ENCODE data around the gene NPL. TPM values are rescaled to one million over a fixed set of nuclear protein-coding genes. Genes with fewer than 3 reads are reported as not detected.

Gene NPL
- total and polyA plus RNA-seq, 2 of the 13 experiments (the other 11 are each of a cell fraction or from before 2014, with no cell fraction given), result 0.03 to 0.04 TPM

- H3K4me1 ChIP-seq (ENCODE audit: insufficient read depth, low read length), result no peaks in the 10 kb centered on the region
- CTCF ChIA-PET (ENCODE audit: low intra/inter-chr PET ratio, low total read pairs), result no interaction called here
- POLR2A ChIA-PET, result no interaction called here
- no peak for ATAC-seq
- no peaks in the 10 kb centered on the region for H3K79me2 ChIP-seq (ENCODE audit: insufficient read depth, low read length)
- no peak for DNase-seq (ENCODE audit: low spot score)
- TF ChIP-seq ZNF207 (IDR thresholded peaks at IDR 0.05; ENCODE audit: borderline replicate concordance), result no peak
- TF ChIP-seq ASH2L (IDR thresholded peaks at IDR 0.05; ENCODE audit: insufficient read length, low read depth, low read length), result no peak
- TF ChIP-seq ZNF549 (CRISPR knock-in tag; IDR thresholded peaks at IDR 0.05), result no peak
- TF ChIP-seq MAFK (conservative IDR thresholded peaks at IDR 0.05 in 1 of 2, IDR thresholded peaks at IDR 0.05 in 1 of 2; ENCODE audit: low read length in 2 of 2), result no peak
- no TSS peak for BruUV-seq (replicated peaks)
- intact Hi-C loops (cut with micrococcal nuclease; ENCODE audit: unreplicated experiment) (no loop called here), in situ Hi-C loops (cut with HindIII; ENCODE audit: extremely low pct_ligation_motif_present, low pct_unique_long_range_greater_than_20kb) (no loop called here)
- H3K36me3 ChIP-seq (replicated peaks in 1 of 2; ENCODE audit: control insufficient read depth in 1 of 2, insufficient read depth in 2 of 2, low read length in 2 of 2), result no peaks in the 10 kb centered on the region
- FAIRE-seq, result no peak
- no peaks in the 10 kb centered on the region for H4K20me1 ChIP-seq (ENCODE audit: insufficient read depth, low read length)
- H3K9me3 ChIP-seq (ENCODE audit: low read length), result peaks cover 12% of the 10 kb centered on the region
- no peak overlapping the region for H3K9ac ChIP-seq (ENCODE audit: insufficient read depth, low read depth, low read length)
- no peak overlapping the region for H3K4me3 ChIP-seq (replicated peaks in 1 of 3; ENCODE audit: insufficient read depth in 1 of 3, low read depth in 2 of 3, low read length in 3 of 3)
- H3K4me2 ChIP-seq (ENCODE audit: low read depth, low read length), result no peak overlapping the region
- WGBS (ENCODE audit: low lambda C conversion rate), result 0% methylated on average over 3 of the region's 3 CpGs
- H2AFZ ChIP-seq (ENCODE audit: low read length), result no peak overlapping the region
- no peak overlapping the region for H3K27ac ChIP-seq (ENCODE audit: extremely low read length, insufficient read depth, low read length)
- H3K27me3 ChIP-seq (ENCODE audit: control insufficient read depth in 1 of 2, insufficient read depth in 2 of 2, low read length in 2 of 2), result peaks cover 0 to 5% of the 10 kb centered on the region in 2 experiments; a peak in 2 of 5 replicates
These were observed 24.2 kb upstream of the NPL start for GRCh38 chr1:182765391-182765790.

- ATAC-seq (no peak), DNase-seq (ENCODE audit: low spot score) (no peak), FAIRE-seq (no peak)
- intact Hi-C loops (cut with micrococcal nuclease; ENCODE audit: unreplicated experiment), result no loop called here
- in situ Hi-C loops (cut with HindIII; ENCODE audit: extremely low pct_ligation_motif_present, low pct_unique_long_range_greater_than_20kb), result no loop called here
- Histone ChIP-seq H3K9me3 (ENCODE audit: low read length) (peaks cover 10% of the 10 kb centered on the region), H4K20me1 (ENCODE audit: insufficient read depth, low read length) (no peaks in the 10 kb centered on the region), H3K4me3 (replicated peaks in 1 of 3; ENCODE audit: insufficient read depth in 1 of 3, low read depth in 2 of 3, low read length in 3 of 3) (no peak overlapping the region), H3K79me2 (ENCODE audit: insufficient read depth, low read length) (no peaks in the 10 kb centered on the region), H3K36me3 (replicated peaks in 1 of 2; ENCODE audit: control insufficient read depth in 1 of 2, insufficient read depth in 2 of 2, low read length in 2 of 2) (no peaks in the 10 kb centered on the region), H2AFZ (ENCODE audit: low read length) (no peak overlapping the region), H3K4me2 (ENCODE audit: low read depth, low read length) (no peak overlapping the region), H3K27ac (ENCODE audit: extremely low read length, insufficient read depth, low read length) (no peak overlapping the region), H3K27me3 (ENCODE audit: control insufficient read depth in 1 of 2, insufficient read depth in 2 of 2, low read length in 2 of 2) (peaks cover 0 to 6% of the 10 kb centered on the region in 2 experiments; a peak in 2 of 5 replicates), H3K4me1 (ENCODE audit: insufficient read depth, low read length) (no peaks in the 10 kb centered on the region), H3K9ac (ENCODE audit: insufficient read depth, low read depth, low read length) (no peak overlapping the region)
- 6% methylated on average over 2 of the region's 2 CpGs for WGBS (ENCODE audit: low lambda C conversion rate)
- POLR2A ChIA-PET, result no interaction called here
- BruUV-seq (replicated peaks), result no TSS peak
- CTCF ChIA-PET (ENCODE audit: low intra/inter-chr PET ratio, low total read pairs), result no interaction called here
- TF ChIP-seq, protein P1, sequence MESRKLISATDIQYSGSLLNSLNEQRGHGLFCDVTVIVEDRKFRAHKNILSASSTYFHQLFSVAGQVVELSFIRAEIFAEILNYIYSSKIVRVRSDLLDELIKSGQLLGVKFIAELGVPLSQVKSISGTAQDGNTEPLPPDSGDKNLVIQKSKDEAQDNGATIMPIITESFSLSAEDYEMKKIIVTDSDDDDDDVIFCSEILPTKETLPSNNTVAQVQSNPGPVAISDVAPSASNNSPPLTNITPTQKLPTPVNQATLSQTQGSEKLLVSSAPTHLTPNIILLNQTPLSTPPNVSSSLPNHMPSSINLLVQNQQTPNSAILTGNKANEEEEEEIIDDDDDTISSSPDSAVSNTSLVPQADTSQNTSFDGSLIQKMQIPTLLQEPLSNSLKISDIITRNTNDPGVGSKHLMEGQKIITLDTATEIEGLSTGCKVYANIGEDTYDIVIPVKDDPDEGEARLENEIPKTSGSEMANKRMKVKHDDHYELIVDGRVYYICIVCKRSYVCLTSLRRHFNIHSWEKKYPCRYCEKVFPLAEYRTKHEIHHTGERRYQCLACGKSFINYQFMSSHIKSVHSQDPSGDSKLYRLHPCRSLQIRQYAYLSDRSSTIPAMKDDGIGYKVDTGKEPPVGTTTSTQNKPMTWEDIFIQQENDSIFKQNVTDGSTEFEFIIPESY (CRISPR knock-in tag; IDR thresholded peaks at IDR 0.05), result no peak
- TF ChIP-seq RFXANK (CRISPR knock-in tag; IDR thresholded peaks at IDR 0.05) (no peak), HOXA9 (CRISPR knock-in tag; IDR thresholded peaks at IDR 0.05; ENCODE audit: borderline replicate concordance) (no peak), ZNF224 (CRISPR knock-in tag; IDR thresholded peaks at IDR 0.05) (no peak), ZNF460 (CRISPR knock-in tag; IDR thresholded peaks at IDR 0.05; ENCODE audit: borderline replicate concordance) (no peak)
- TF ChIP-seq, protein P2, sequence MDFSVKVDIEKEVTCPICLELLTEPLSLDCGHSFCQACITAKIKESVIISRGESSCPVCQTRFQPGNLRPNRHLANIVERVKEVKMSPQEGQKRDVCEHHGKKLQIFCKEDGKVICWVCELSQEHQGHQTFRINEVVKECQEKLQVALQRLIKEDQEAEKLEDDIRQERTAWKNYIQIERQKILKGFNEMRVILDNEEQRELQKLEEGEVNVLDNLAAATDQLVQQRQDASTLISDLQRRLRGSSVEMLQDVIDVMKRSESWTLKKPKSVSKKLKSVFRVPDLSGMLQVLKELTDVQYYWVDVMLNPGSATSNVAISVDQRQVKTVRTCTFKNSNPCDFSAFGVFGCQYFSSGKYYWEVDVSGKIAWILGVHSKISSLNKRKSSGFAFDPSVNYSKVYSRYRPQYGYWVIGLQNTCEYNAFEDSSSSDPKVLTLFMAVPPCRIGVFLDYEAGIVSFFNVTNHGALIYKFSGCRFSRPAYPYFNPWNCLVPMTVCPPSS (IDR thresholded peaks at IDR 0.05), result no peak
- TF ChIP-seq, protein P3, sequence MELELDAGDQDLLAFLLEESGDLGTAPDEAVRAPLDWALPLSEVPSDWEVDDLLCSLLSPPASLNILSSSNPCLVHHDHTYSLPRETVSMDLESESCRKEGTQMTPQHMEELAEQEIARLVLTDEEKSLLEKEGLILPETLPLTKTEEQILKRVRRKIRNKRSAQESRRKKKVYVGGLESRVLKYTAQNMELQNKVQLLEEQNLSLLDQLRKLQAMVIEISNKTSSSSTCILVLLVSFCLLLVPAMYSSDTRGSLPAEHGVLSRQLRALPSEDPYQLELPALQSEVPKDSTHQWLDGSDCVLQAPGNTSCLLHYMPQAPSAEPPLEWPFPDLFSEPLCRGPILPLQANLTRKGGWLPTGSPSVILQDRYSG (CRISPR knock-in tag; IDR thresholded peaks at IDR 0.05), result no peak
- TF ChIP-seq, protein P4, sequence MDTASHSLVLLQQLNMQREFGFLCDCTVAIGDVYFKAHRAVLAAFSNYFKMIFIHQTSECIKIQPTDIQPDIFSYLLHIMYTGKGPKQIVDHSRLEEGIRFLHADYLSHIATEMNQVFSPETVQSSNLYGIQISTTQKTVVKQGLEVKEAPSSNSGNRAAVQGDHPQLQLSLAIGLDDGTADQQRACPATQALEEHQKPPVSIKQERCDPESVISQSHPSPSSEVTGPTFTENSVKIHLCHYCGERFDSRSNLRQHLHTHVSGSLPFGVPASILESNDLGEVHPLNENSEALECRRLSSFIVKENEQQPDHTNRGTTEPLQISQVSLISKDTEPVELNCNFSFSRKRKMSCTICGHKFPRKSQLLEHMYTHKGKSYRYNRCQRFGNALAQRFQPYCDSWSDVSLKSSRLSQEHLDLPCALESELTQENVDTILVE (CRISPR knock-in tag; IDR thresholded peaks at IDR 0.05), result no peak
These were observed 23.5 kb upstream of the NPL start for GRCh38 chr1:182766050-182766449.

All from HepG2 (cell line).